DND-41 (cell line): ENCODE measurements around the gene DHRS4L2.
"Not testable (repeated sequence)": the region's sequence is repeated elsewhere in the genome, so short reads cannot be mapped to it uniquely, and the experiment has no call there.

ENCODE experiments used
- CTCF ChIP-seq: IDR thresholded peaks from 2 replicates; pipeline ENCODE4 v1.5.1; 2012; ENCODE audit warnings: borderline replicate concordance, low read length, moderate library complexity, mild to moderate bottlenecking; ENCODE audit not compliant: poor library complexity, severe bottlenecking; ENCODE audit errors: extremely low read depth
- EZH2 ChIP-seq: IDR thresholded peaks from 3 replicates; pipeline ENCODE4 v1.6.1; 2012; ENCODE audit warnings: borderline replicate concordance, low read depth, mild to moderate bottlenecking, moderate library complexity, low read length, inconsistent platforms; ENCODE audit not compliant: severe bottlenecking

GRCh38 chr14:23999640-24000039 lies 10.9 kb downstream of the DHRS4L2 start:
- not testable (repeated sequence) for TF ChIP-seq EZH2, CTCF
